GM18498 (cell line): ENCODE measurements around the gene PKP3.
"Not testable (repeated sequence)": the region's sequence is repeated elsewhere in the genome, so short reads cannot be mapped to it uniquely, and the experiment has no call there.

Source experiments
- ATAC-seq: cut with Tn5 transposase; IDR thresholded peaks from one replicate; pipeline ENCODE4 v1.9.1; 2021; ENCODE audit warnings: mild to moderate bottlenecking, moderate library complexity; ENCODE audit not compliant: unreplicated experiment

The PKP3 gene

GRCh38 chr11:395866-396265 is 1.9 kb downstream of the PKP3 start:
- ATAC-seq = no peak

- ATAC-seq = peak; percentile 19
These were observed 2.5 kb downstream of the PKP3 start for GRCh38 chr11:396511-396947.

- ATAC-seq = peak; percentile 83
These were observed 3.0 kb downstream of the PKP3 start for GRCh38 chr11:396948-397548.

DNA sequence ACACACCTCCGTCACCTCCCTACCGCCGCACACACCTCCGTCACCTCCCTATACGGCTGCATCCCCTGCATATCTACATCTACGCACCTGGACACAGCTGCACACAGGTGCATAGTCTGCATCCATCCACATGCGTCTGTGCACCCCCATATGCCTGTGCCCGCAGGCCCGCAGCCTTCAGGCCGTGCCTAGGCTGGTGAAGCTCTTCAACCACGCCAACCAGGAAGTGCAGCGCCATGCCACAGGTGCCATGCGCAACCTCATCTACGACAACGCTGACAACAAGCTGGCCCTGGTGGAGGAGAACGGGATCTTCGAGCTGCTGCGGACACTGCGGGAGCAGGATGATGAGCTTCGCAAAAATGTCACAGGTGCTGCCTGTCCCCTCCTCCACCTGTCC is 4.8 kb downstream of the PKP3 start:
- no peak for ATAC-seq

DNA sequence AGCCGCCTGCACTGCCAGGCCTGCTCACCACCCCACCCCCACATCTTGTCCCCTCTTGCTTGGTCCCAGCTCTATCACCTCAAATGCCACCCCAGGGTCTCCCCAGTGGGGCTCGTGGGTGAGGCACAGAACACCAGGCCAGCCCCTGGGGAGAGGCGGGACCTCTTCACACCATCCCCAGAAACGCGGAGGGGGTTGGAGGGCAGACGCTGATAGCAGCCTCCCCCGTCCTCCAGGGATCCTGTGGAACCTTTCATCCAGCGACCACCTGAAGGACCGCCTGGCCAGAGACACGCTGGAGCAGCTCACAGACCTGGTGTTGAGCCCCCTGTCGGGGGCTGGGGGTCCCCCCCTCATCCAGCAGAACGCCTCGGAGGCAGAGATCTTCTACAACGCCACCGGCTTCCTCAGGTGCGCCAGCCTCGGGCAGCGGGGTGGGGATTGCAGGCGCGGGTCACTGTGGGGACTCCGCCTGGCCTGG is 5.8 kb downstream of the PKP3 start:
- no peak for ATAC-seq

DNA sequence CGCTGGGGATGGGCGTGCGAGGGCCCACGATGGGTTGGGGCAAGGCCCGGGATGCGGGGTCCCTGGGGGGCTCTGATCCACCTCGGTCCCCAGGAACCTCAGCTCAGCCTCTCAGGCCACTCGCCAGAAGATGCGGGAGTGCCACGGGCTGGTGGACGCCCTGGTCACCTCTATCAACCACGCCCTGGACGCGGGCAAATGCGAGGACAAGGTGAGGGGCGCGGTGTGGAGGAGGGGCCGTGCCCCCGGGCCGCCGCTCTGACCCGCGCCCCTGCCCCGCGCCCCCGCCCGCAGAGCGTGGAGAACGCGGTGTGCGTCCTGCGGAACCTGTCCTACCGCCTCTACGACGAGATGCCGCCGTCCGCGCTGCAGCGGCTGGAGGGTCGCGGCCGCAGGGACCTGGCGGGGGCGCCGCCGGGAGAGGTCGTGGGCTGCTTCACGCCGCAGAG is 6.3 kb downstream of the PKP3 start:
- ATAC-seq = no peak

DNA sequence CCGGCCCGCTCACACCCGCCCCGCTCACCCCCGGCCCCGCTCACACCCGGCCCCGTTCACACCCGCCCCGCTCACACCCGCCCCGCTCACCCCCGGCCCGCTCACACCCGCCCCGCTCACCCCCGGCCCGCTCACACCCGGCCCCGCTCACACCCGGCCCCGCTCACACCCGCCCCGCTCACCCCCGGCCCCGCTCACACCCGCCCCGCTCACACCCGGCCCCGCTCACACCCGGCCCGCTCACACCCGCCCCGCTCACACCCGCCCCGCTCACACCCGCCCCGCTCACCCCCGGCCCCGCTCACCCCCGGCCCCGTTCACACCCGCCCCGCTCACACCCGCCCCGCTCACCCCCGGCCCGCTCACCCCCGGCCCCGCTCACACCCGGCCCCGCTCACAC is 7.2 kb downstream of the PKP3 start:
- ATAC-seq = not testable (repeated sequence)

GRCh38 chr11:403021-403760 is 9.2 kb downstream of the PKP3 start:
- ATAC-seq = no peak

GRCh38 chr11:403761-404431 is 9.9 kb downstream of the PKP3 start:
- ATAC-seq = no peak

GRCh38 chr11:404551-405264 is 10.7 kb downstream of the PKP3 start:
- ATAC-seq = no peak

GRCh38 chr11:405323-405953 is 11.4 kb downstream of the PKP3 start:
- ATAC-seq = no peak

DNA sequence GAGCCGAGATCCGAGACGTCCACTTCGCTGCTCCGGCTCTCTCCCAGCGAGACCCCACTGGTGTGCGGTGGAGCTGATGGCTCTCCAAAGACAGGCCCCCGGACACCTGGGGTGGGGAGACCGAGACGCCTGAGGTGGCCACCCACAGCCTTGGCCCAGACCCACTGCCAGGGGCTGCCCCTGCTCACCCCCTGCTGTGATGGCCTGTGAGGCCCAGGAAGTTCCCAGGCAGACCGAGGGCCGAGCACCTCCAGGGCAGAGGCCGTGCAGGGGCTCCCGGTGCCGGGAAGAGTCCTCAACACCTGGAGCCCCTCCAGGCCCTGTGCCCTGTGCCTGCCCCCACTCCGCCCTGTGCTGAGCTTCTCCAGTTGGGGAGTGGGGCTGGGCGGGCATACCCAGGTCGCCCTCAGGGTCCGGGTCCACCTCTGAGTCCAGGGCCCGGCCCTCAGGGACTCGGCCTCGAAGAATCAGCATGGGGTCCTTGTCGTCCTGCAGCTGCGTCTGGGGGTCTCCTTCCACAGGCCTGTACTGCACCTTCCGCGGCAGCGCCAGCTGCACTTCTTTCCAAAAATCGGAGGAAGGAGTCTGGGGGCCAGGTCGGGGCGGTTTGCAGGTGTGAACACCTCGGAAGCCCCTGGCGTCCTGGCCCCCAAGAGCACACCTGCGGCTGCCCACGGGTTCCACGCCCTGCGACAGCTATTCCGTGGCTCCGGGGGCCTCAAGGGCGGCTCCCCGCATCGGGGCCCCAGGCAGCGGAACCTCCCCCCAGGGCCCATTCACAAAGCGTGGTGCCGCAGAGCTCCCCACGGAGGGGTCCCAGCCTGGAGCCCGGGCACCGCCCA is 12.2 kb downstream of the PKP3 start:
- ATAC-seq = no peak

DNA sequence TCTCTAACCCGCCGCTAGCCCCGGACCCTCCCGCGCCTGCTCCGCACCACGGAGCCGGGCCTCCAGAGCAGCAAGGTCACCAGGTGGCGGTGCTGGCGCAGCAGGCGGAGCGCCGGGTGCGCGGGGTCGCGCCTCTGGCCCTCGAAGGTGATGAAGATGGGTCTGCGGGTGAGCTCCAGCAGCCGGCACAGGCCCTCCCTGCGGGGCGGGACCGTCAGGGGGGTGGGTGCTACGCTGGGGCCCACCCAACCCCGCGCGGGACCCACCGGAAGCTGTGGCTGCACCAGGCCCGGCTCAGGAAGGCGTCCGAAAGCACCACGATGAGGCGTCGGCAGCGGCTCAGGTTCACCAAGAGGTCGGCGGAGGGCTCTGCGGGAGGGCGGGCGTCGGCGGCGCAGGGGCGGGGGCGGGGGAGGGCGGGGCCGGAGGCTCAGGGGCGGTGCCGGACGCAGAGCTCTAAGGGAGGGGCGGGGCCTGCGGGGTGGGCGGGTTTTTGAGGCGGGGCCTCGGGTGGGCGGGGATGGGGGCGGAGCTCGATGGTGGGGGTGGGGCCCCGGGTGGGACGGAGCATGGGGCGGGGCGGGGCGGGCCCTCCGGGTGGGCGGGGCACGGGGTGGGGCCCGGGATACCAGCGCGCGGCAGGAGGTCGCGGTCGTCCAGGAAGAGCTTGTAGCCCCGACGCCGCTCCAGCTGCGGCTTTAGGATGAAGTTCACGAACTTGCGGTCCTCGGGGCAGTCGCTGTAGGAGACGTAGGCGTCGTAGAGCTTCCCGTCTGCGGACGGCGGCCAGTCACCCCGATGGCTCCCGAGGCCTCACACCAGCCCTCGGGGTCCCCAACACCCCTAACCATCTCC is 13.0 kb downstream of the PKP3 start:
- peak; percentile 75 for ATAC-seq

DNA sequence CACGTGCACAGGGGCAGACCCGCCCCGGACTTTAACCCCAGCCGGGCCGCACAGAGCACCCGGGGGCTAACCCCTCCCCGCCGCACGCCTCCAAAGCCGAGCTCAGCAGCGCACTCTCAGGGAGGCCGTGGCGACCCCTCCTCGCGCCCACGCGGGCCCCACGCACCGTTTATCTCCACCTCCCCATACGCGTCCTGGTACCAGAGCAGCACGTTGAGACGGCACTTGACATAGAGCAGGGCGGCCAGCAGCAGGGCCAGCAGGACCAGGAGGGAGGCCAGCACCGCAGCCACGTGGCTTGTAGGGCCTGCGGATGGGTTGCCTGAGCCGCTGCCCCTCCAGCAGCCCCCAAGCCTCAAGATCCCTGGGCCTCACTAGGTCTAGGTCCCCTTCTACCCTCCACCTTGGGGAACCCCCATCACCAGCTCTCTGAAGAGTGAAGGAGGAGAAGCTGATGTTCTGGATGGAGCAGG is 13.7 kb downstream of the PKP3 start:
- ATAC-seq = no peak

DNA sequence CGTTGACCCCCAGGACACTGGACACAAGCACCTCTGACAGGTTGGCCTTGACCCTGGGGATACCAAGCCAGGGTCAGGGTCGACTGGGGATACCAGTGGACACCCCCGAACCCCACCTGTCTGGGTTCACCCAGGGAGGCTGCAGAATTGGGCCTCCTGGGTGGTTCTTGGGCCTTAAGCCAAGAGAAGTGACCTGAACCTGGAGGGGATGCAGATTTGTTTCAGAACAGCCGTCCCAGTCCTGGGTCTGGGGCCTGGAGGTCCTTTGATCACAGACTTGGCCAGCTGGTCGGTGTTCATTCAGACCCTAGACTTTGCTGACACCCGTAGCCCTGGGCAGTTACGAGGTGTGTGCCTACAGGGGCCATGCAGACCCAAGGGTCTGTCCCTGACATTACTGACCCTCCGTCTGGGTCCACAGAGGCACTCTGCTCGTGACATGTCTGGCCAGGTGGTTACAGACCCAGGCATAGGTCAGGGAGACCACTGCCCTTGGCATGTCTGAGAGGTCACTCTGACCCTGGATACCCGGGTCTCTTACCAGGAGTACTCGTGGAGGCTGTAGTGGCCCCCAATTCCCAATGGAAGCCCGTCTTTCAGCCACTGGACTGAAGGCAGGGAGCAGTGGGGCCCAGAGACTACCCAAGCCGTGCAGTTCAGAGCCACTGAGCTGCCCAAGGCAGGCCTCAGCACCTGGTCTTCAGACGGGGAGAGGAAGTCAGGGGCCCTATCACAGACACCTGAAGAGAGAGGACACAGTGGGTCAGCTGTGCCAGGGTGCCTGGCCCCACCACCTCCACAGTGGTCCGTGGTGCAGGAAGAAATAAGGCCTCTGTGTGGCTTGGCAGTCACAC is 14.4 kb downstream of the PKP3 start:
- no peak for ATAC-seq

GRCh38 chr11:409008-409599 is 15.1 kb downstream of the PKP3 start:
- ATAC-seq = no peak
